ENCODE measurements around the gene TMC5. TPM values are rescaled to one million over a fixed set of nuclear protein-coding genes. Genes with fewer than 3 reads are reported as not detected.
A peak's percentile ranks its signal among the peaks of the same experiment; 100 is the strongest.
"Not testable (repeated sequence)": the region's sequence is repeated elsewhere in the genome, so short reads cannot be mapped to it uniquely, and the experiment has no call there.

TMC5 gene
- total and polyA plus RNA-seq, 2 donors (not counting 3 experiments of a cell fraction or from before 2014, with no cell fraction given) = not detected

DNA sequence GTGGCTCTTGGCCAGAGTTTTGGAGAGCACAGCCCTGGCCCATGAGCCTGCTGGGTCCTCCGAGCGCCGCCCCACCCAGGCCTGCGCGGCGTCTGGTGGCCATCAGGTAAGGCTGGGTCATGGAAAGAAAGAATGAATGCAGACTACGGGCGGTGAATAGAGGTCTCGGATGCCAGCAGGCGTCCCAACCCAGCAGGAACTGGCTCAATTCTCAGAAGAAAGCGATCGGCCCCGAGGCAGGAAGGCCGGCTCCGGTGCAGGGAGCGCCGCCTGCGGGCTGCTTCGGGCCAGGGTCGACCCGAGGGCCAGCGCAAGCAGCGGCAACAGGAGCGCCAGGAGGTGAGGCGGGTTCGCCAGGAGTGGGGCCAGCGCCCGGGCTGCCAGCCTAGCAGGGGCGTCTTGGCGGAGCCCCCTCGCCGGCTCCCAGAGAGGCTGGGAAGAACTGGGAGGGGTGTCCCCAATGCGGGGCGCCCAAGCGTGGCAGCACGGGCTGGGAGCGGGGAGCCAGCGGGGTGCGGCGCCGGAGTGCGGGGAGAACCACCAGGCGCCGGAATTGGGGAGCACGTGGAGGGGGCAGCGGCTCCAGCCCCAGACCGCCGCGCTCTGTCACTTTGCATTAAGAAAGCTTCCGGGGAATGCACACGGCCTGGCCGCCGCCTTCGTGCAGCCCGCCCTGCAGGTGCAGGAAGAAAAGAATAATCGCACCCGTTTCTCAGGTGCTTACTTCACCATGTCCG lies 7.1 kb upstream of the TMC5 start:
- Histone ChIP-seq H3K27me3 (ENCODE audit: control insufficient read depth in 2 of 2, insufficient read depth in 2 of 2, low read length in 2 of 2) (peaks cover 9 to 11% of the 10 kb centered on the region in 2 experiments), H4K20me1 (replicated peaks; ENCODE audit: control insufficient read depth, extremely low read depth, insufficient read depth, low read length) (no peaks in the 10 kb centered on the region), H3K9ac (replicated peaks; ENCODE audit: extremely low read depth, insufficient read depth, low read length) (no peak overlapping the region), H3K4me2 (ENCODE audit: insufficient read depth, low read length) (no peak overlapping the region), H3K4me1 (ENCODE audit: control insufficient read depth, extremely low read depth, insufficient read depth, low read length) (no peaks in the 10 kb centered on the region), H3K36me3 (ENCODE audit: control insufficient read depth in 2 of 2, extremely low read depth in 1 of 2, insufficient read depth in 2 of 2, low read length in 2 of 2) (no peaks in the 10 kb centered on the region), H3K9me1 (replicated peaks; ENCODE audit: control insufficient read depth, extremely low read depth, insufficient read depth, low read length) (no peaks in the 10 kb centered on the region), H3K79me2 (ENCODE audit: control insufficient read depth, insufficient read depth, low read length) (no peaks in the 10 kb centered on the region), H3K4me3 (replicated peaks in 1 of 3; ENCODE audit: insufficient read depth in 1 of 3, low read depth in 1 of 3, low read length in 3 of 3) (no peak overlapping the region), H3K27ac (ENCODE audit: insufficient read depth, low read depth, low read length) (no peak overlapping the region), H3K9me3 (replicated peaks; ENCODE audit: control insufficient read depth, insufficient read depth, low read length) (no peaks in the 10 kb centered on the region), H2AFZ (ENCODE audit: low read depth, low read length) (no peak overlapping the region)
- BruUV-seq (replicated peaks) = no TSS peak
- intact Hi-C loops (cut with micrococcal nuclease) (no loop called here), dilution Hi-C loops (cut with MboI; ENCODE audit: extremely low pct_ligation_motif_present, low sequenced_read_pairs) (no loop called here)
- peak; percentile 71 for TF ChIP-seq EZH2 (IDR thresholded peaks at IDR 0.05; ENCODE audit: borderline replicate concordance, low read depth, low read length, severe bottlenecking)
- no peak for TF ChIP-seq FOS (IDR thresholded peaks at IDR 0.05; ENCODE audit: borderline replicate concordance, insufficient read depth, low read length)
- ChIA-PET CTCF (no interaction called here), POLR2A (no interaction called here)
- FAIRE-seq (no peak), DNase-seq (ENCODE audit: low read depth, low spot score) (no peak)

DNA sequence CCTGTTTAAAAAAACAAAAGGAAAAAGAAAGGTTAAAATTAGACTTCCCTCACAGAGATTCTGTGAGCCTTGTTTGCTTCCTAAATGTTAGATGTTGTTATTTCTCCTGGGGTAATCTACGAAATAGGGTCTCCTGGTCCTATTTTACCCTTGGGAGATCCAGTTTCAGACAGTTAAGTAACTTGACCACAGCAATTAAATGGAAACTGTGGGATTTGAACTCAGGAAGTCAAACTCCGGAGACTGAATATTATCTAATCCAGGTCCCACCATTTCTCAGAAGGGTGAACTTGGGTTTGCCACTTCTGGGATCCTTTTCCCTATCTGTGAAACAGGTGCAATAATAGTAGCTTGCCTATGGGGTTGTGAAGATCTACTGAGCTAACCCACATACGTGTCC lies 6.4 kb upstream of the TMC5 start:
- POLR2A ChIA-PET = no interaction called here

DNA sequence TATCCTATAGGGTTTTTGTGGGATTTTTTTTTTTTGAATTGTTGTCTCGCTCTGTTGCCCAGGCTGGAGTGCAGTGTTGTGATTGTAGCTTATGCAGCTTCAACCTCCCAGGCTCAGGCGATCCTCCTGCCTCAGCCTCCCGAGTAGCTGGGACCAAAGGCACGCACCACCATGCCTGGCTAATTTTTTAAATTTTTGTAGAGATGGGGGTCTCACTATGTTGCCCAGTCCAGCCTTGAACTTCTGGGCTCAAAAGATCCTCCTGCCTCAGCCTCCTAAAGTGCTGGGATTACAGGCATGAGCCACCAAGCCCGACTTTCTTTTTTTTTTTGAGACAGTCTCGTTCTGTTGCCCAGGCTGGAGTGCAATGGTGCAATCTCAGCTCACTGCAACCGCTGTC lies 5.6 kb upstream of the TMC5 start:
- H2AFZ ChIP-seq (ENCODE audit: low read depth, low read length); H3K27ac ChIP-seq (ENCODE audit: insufficient read depth, low read depth, low read length); DNase-seq (ENCODE audit: low read depth, low spot score); H3K9me3 ChIP-seq (replicated peaks; ENCODE audit: control insufficient read depth, insufficient read depth, low read length); H3K9me1 ChIP-seq (replicated peaks; ENCODE audit: control insufficient read depth, extremely low read depth, insufficient read depth, low read length); POLR2A ChIA-PET; H3K4me2 ChIP-seq (ENCODE audit: insufficient read depth, low read length); intact Hi-C loops (cut with micrococcal nuclease); H3K36me3 ChIP-seq (ENCODE audit: control insufficient read depth in 2 of 2, extremely low read depth in 1 of 2, insufficient read depth in 2 of 2, low read length in 2 of 2); CTCF ChIA-PET; H3K9ac ChIP-seq (replicated peaks; ENCODE audit: extremely low read depth, insufficient read depth, low read length); H4K20me1 ChIP-seq (replicated peaks; ENCODE audit: control insufficient read depth, extremely low read depth, insufficient read depth, low read length); H3K4me3 ChIP-seq (replicated peaks in 1 of 3; ENCODE audit: insufficient read depth in 1 of 3, low read depth in 1 of 3, low read length in 3 of 3); BruUV-seq (replicated peaks); H3K79me2 ChIP-seq (ENCODE audit: control insufficient read depth, insufficient read depth, low read length); H3K4me1 ChIP-seq (ENCODE audit: control insufficient read depth, extremely low read depth, insufficient read depth, low read length); FAIRE-seq; dilution Hi-C loops (cut with MboI; ENCODE audit: extremely low pct_ligation_motif_present, low sequenced_read_pairs): not testable (repeated sequence)
- H3K27me3 ChIP-seq (ENCODE audit: control insufficient read depth in 2 of 2, insufficient read depth in 2 of 2, low read length in 2 of 2) = peaks cover 9 to 11% of the 10 kb centered on the region in 2 experiments

More for the DNA sequence above, 6.4 kb upstream of the TMC5 start:
- Histone ChIP-seq H3K36me3 (ENCODE audit: control insufficient read depth in 2 of 2, extremely low read depth in 1 of 2, insufficient read depth in 2 of 2, low read length in 2 of 2) (no peaks in the 10 kb centered on the region), H4K20me1 (replicated peaks; ENCODE audit: control insufficient read depth, extremely low read depth, insufficient read depth, low read length) (no peaks in the 10 kb centered on the region), H3K4me1 (ENCODE audit: control insufficient read depth, extremely low read depth, insufficient read depth, low read length) (no peaks in the 10 kb centered on the region), H3K27me3 (ENCODE audit: control insufficient read depth in 2 of 2, insufficient read depth in 2 of 2, low read length in 2 of 2) (peaks cover 9 to 11% of the 10 kb centered on the region in 2 experiments), H3K4me2 (ENCODE audit: insufficient read depth, low read length) (no peak overlapping the region), H3K27ac (ENCODE audit: insufficient read depth, low read depth, low read length) (no peak overlapping the region), H3K9ac (replicated peaks; ENCODE audit: extremely low read depth, insufficient read depth, low read length) (no peak overlapping the region), H3K79me2 (ENCODE audit: control insufficient read depth, insufficient read depth, low read length) (no peaks in the 10 kb centered on the region), H3K4me3 (replicated peaks in 1 of 3; ENCODE audit: insufficient read depth in 1 of 3, low read depth in 1 of 3, low read length in 3 of 3) (no peak overlapping the region), H2AFZ (ENCODE audit: low read depth, low read length) (no peak overlapping the region), H3K9me1 (replicated peaks; ENCODE audit: control insufficient read depth, extremely low read depth, insufficient read depth, low read length) (no peaks in the 10 kb centered on the region), H3K9me3 (replicated peaks; ENCODE audit: control insufficient read depth, insufficient read depth, low read length) (no peaks in the 10 kb centered on the region)
- CTCF ChIA-PET = no interaction called here
- dilution Hi-C loops (cut with MboI; ENCODE audit: extremely low pct_ligation_motif_present, low sequenced_read_pairs) = no loop called here
- DNase-seq (ENCODE audit: low read depth, low spot score) (no peak), FAIRE-seq (no peak)
- intact Hi-C loops (cut with micrococcal nuclease) = no loop called here
- TF ChIP-seq POLR2AphosphoS5 (IDR thresholded peaks at IDR 0.05; ENCODE audit: insufficient read depth, low read depth, low read length) (no peak), EZH2 (IDR thresholded peaks at IDR 0.05; ENCODE audit: borderline replicate concordance, low read depth, low read length, severe bottlenecking) (peak; percentile 24), FOS (IDR thresholded peaks at IDR 0.05; ENCODE audit: borderline replicate concordance, insufficient read depth, low read length) (no peak), JUN (IDR thresholded peaks at IDR 0.05; ENCODE audit: borderline replicate concordance, insufficient read depth, insufficient read length, low read depth) (no peak), MYC (IDR thresholded peaks at IDR 0.05; ENCODE audit: low read depth, low read length) (no peak)
- BruUV-seq (replicated peaks) = no TSS peak
